GM23338 (cell line): ENCODE measurements around the gene GRM8. TPM values are rescaled to one million over a fixed set of nuclear protein-coding genes. Genes with fewer than 3 reads are reported as not detected.

Source experiments
- ATAC-seq: fragments of 200-7000 bp; cut with Tn5 transposase; 3 replicates; pipeline ENCODE4 v1.9.1; 2020
- DNase-seq: peaks from one replicate; pipeline ENCODE4 v3.0.0-alpha.2; 2015; ENCODE audit warnings: low spot score
- H2AFZ ChIP-seq: fragments of 200-600 bp; sonication (generic); 2 replicates; pipeline ENCODE4 v1.8.0; 2016; ENCODE audit warnings: antibody characterized with exemption, mild to moderate bottlenecking, moderate library complexity
- H3F3A ChIP-seq: fragments of 200-600 bp; sonication (generic); replicated peaks from 2 replicates; pipeline ENCODE4 v1.8.0; 2017; ENCODE audit warnings: antibody characterized with exemption, mixed run types, low read depth
- H3K27ac ChIP-seq: fragments of 200-600 bp; sonication (generic); 2 replicates; pipeline ENCODE4 v1.6.1; 2016; ENCODE audit warnings: low read depth
- H3K27me3 ChIP-seq: fragments of 200-600 bp; sonication (generic); 2 replicates; pipeline ENCODE4 v1.8.0; 2016; ENCODE audit warnings: mild to moderate bottlenecking, mixed run types, moderate library complexity; ENCODE audit not compliant: insufficient read depth
- H3K36me3 ChIP-seq: fragments of 200-600 bp; sonication (generic); 2 replicates; pipeline ENCODE4 v1.8.0; 2016; ENCODE audit warnings: mild to moderate bottlenecking; ENCODE audit not compliant: insufficient read depth
- H3K4me1 ChIP-seq: fragments of 200-600 bp; sonication (generic); 2 replicates; pipeline ENCODE4 v1.8.0; 2016; ENCODE audit warnings: mild to moderate bottlenecking, moderate library complexity; ENCODE audit not compliant: insufficient read depth
- H3K4me2 ChIP-seq: fragments of 200-600 bp; sonication (generic); 2 replicates; pipeline ENCODE4 v1.7.1; 2017; ENCODE audit warnings: mixed run types
- H3K4me3 ChIP-seq: fragments of 200-600 bp; sonication (generic); 2 replicates; pipeline ENCODE4 v1.6.1; 2016; ENCODE audit warnings: mixed run types
- H3K79me2 ChIP-seq: fragments of 200-600 bp; sonication (generic); replicated peaks from 2 replicates; pipeline ENCODE4 v1.8.0; 2017; ENCODE audit warnings: mild to moderate bottlenecking; ENCODE audit not compliant: insufficient read depth
- H3K9me2 ChIP-seq: fragments of 200-600 bp; sonication (generic); 2 replicates; pipeline ENCODE4 v1.8.0; 2017; ENCODE audit not compliant: insufficient read depth
- H4K20me1 ChIP-seq: fragments of 200-600 bp; sonication (generic); replicated peaks from 2 replicates; pipeline ENCODE4 v1.8.0; 2017; ENCODE audit warnings: mild to moderate bottlenecking; ENCODE audit not compliant: insufficient read depth
- H3K27ac Mint-ChIP-seq: 2 replicates; pipeline ENCODE4 v1.8.0; 2020; ENCODE audit warnings: inconsistent platforms, mild to moderate bottlenecking, moderate library complexity, mixed read lengths
- H3K27me3 Mint-ChIP-seq: 3 replicates; pipeline ENCODE4 v1.8.0; 2022; ENCODE audit warnings: low read depth, mild to moderate bottlenecking, moderate library complexity, mixed read lengths, inconsistent platforms; ENCODE audit not compliant: insufficient read depth, poor library complexity
- H3K36me3 Mint-ChIP-seq: 3 replicates; pipeline ENCODE4 v1.8.0; 2021; ENCODE audit warnings: low read depth, mild to moderate bottlenecking, inconsistent platforms, moderate library complexity, mixed read lengths
- H3K4me1 Mint-ChIP-seq: 3 replicates; pipeline ENCODE4 v1.8.0; 2020; ENCODE audit warnings: mild to moderate bottlenecking, inconsistent platforms, mixed read lengths
- H3K4me3 Mint-ChIP-seq: 3 replicates; pipeline ENCODE4 v1.8.0; 2021; ENCODE audit warnings: moderate library complexity, mild to moderate bottlenecking, inconsistent platforms, mixed read lengths
- H3K9me3 Mint-ChIP-seq: 3 replicates; pipeline ENCODE4 v1.8.0; 2020; ENCODE audit warnings: moderate library complexity, mild to moderate bottlenecking, inconsistent platforms, mixed read lengths
- EZH2 ChIP-seq: fragments of 200-600 bp; sonication (generic); IDR thresholded peaks from one replicate; pipeline ENCODE4 v1.8.0; 2017; ENCODE audit warnings: antibody characterized with exemption, mild to moderate bottlenecking, low read depth; ENCODE audit not compliant: unreplicated experiment
- EZH2phosphoT487 ChIP-seq: fragments of 200-600 bp; sonication (generic); IDR thresholded peaks from one replicate; pipeline ENCODE4 v1.8.1; 2018; ENCODE audit warnings: antibody characterized with exemption; ENCODE audit not compliant: unreplicated experiment
- STAT1 ChIP-seq: IDR thresholded peaks from one replicate; pipeline ENCODE4 v1.6.1; 2016; ENCODE audit warnings: antibody characterized with exemption; ENCODE audit not compliant: unreplicated experiment
- ZNF331 ChIP-seq: fragments of 250-450 bp; sonication (Bioruptor Pico); IDR thresholded peaks from 2 replicates; pipeline ENCODE4 v1.5.0; 2020; ENCODE audit warnings: low read depth, mild to moderate bottlenecking, moderate library complexity
- polyA plus RNA-seq: library from polyadenylated mRNA; unstranded; fragments of >200 nt; fragmentation: Nextera tagmentation; extraction: Ambion mirVana; gene quantifications from 2 replicates; pipeline ENCODE4 v1.2.1, GENCODE V29; 2016
- total RNA-seq: library from RNA; depleted of rRNA; stranded (reverse); fragments of >200 nt; shearing (Covaris generic); gene quantifications from 2 replicates; pipeline ENCODE4 v1.2.3, GENCODE V29; 2014
- TF ChIP-seq, protein P1 (sequence below): IDR thresholded peaks from 2 replicates; pipeline ENCODE4 v1.6.1; 2016; ENCODE audit warnings: antibody characterized with exemption
- TF ChIP-seq, protein P2 (sequence below): fragments of 250-450 bp; sonication (Bioruptor Pico); IDR thresholded peaks from 2 replicates; pipeline ENCODE4 v1.5.0; 2020; ENCODE audit warnings: mild to moderate bottlenecking, moderate library complexity

GRM8 gene
- total and polyA plus RNA-seq, 2 experiments from 2014 or later = 1.9 to 6.6 TPM

DNA sequence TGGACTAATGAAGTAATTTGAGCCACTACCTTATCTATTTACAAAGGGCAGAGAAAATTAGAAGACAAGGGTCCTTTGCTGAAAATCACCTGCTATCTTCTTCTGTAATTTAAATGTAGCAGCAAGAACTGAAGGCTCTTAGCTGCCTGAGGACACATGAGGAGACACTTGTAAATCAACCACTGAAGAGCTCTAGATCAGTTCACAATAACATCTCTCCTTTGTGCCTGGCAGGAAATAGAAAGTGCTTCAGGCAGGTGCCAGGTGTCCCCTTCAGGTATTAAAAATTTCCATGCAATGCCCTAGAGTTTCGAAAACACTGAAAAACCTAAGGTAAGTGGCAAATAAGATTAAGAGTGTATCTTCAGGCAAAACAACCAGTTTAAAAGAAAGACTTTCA, 474.6 kb downstream of the GRM8 start:
- no peak overlapping the region for H2AFZ ChIP-seq
- H3K27me3 ChIP-seq = no peaks in the 10 kb centered on the region
- peak overlapping the region; percentile 37; the same call in 1 of the 2 replicates for H3K4me2 ChIP-seq
- H3K79me2 ChIP-seq = no peaks in the 10 kb centered on the region
- TF ChIP-seq, protein P1, sequence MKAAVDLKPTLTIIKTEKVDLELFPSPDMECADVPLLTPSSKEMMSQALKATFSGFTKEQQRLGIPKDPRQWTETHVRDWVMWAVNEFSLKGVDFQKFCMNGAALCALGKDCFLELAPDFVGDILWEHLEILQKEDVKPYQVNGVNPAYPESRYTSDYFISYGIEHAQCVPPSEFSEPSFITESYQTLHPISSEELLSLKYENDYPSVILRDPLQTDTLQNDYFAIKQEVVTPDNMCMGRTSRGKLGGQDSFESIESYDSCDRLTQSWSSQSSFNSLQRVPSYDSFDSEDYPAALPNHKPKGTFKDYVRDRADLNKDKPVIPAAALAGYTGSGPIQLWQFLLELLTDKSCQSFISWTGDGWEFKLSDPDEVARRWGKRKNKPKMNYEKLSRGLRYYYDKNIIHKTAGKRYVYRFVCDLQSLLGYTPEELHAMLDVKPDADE = no peak
- TF ChIP-seq EZH2 = no peak
- TF ChIP-seq STAT1 = no peak
- TF ChIP-seq, protein P2, sequence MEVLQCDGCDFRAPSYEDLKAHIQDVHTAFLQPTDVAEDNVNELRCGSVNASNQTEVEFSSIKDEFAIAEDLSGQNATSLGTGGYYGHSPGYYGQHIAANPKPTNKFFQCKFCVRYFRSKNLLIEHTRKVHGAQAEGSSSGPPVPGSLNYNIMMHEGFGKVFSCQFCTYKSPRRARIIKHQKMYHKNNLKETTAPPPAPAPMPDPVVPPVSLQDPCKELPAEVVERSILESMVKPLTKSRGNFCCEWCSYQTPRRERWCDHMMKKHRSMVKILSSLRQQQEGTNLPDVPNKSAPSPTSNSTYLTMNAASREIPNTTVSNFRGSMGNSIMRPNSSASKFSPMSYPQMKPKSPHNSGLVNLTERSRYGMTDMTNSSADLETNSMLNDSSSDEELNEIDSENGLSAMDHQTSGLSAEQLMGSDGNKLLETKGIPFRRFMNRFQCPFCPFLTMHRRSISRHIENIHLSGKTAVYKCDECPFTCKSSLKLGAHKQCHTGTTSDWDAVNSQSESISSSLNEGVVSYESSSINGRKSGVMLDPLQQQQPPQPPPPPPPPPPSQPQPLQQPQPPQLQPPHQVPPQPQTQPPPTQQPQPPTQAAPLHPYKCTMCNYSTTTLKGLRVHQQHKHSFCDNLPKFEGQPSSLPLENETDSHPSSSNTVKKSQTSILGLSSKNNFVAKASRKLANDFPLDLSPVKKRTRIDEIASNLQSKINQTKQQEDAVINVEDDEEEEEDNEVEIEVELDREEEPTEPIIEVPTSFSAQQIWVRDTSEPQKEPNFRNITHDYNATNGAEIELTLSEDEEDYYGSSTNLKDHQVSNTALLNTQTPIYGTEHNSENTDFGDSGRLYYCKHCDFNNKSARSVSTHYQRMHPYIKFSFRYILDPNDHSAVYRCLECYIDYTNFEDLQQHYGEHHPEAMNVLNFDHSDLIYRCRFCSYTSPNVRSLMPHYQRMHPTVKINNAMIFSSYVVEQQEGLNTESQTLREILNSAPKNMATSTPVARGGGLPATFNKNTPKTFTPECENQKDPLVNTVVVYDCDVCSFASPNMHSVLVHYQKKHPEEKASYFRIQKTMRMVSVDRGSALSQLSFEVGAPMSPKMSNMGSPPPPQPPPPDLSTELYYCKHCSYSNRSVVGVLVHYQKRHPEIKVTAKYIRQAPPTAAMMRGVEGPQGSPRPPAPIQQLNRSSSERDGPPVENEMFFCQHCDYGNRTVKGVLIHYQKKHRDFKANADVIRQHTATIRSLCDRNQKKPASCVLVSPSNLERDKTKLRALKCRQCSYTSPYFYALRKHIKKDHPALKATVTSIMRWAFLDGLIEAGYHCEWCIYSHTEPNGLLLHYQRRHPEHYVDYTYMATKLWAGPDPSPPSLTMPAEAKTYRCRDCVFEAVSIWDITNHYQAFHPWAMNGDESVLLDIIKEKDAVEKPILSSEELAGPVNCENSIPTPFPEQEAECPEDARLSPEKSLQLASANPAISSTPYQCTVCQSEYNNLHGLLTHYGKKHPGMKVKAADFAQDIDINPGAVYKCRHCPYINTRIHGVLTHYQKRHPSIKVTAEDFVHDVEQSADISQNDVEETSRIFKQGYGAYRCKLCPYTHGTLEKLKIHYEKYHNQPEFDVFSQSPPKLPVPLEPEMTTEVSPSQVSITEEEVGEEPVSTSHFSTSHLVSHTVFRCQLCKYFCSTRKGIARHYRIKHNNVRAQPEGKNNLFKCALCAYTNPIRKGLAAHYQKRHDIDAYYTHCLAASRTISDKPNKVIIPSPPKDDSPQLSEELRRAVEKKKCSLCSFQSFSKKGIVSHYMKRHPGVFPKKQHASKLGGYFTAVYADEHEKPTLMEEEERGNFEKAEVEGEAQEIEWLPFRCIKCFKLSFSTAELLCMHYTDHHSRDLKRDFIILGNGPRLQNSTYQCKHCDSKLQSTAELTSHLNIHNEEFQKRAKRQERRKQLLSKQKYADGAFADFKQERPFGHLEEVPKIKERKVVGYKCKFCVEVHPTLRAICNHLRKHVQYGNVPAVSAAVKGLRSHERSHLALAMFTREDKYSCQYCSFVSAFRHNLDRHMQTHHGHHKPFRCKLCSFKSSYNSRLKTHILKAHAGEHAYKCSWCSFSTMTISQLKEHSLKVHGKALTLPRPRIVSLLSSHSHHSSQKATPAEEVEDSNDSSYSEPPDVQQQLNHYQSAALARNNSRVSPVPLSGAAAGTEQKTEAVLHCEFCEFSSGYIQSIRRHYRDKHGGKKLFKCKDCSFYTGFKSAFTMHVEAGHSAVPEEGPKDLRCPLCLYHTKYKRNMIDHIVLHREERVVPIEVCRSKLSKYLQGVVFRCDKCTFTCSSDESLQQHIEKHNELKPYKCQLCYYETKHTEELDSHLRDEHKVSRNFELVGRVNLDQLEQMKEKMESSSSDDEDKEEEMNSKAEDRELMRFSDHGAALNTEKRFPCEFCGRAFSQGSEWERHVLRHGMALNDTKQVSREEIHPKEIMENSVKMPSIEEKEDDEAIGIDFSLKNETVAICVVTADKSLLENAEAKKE (CRISPR knock-in tag) = peak; percentile 96
- peak overlapping the region; percentile 29; the same call in 1 of the 2 replicates for H3K27ac ChIP-seq
- peaks cover 29% of the 10 kb centered on the region for H3K4me1 Mint-ChIP-seq
- H3K27me3 Mint-ChIP-seq = no peaks in the 10 kb centered on the region
- no peaks in the 10 kb centered on the region for H3K9me2 ChIP-seq
- H3K27ac Mint-ChIP-seq = peak overlapping the region; percentile 92
- no peak overlapping the region for H3K4me3 ChIP-seq
- no peaks in the 10 kb centered on the region for H3K36me3 Mint-ChIP-seq
- H4K20me1 ChIP-seq = no peaks in the 10 kb centered on the region
- H3F3A ChIP-seq = no peaks in the 10 kb centered on the region
- ATAC-seq = peak; percentile 86
- no peaks in the 10 kb centered on the region for H3K9me3 Mint-ChIP-seq
- H3K4me1 ChIP-seq = peaks cover 15% of the 10 kb centered on the region
- H3K36me3 ChIP-seq = no peaks in the 10 kb centered on the region
- no peak overlapping the region; the same call in 2 of the 3 replicates for H3K4me3 Mint-ChIP-seq
- peak; percentile 41 for DNase-seq

DNA sequence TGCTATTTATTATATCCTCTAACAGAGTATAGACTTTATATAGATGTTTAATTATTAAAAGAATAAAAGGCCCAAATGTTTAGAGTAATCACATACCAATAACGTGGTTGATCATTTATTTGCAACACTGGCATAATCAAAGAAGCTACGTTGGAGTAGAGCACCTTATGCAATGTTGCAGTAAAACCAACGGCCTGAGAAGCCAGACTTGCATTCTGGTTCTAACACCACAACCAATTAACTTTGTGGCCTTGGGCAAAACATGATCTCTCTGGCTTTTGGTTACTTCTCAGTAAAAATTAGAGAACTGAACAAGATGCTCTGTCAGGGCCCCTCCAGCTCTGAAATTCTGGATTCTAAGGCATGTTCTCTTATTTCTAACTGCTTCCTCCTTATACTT, 476.2 kb downstream of the GRM8 start:
- DNase-seq = no peak
- no peak overlapping the region for H3K4me3 ChIP-seq
- Mint-ChIP-seq H3K9me3 (no peaks in the 10 kb centered on the region), H3K4me1 (peaks cover 29% of the 10 kb centered on the region), H3K36me3 (no peaks in the 10 kb centered on the region), H3K27ac (no peak overlapping the region), H3K27me3 (no peaks in the 10 kb centered on the region), H3K4me3 (no peak overlapping the region)
- no peaks in the 10 kb centered on the region for H3K27me3 ChIP-seq
- no peaks in the 10 kb centered on the region for H3K9me2 ChIP-seq
- H3K4me1 ChIP-seq = peaks cover 15% of the 10 kb centered on the region
- no peaks in the 10 kb centered on the region for H4K20me1 ChIP-seq
- no peaks in the 10 kb centered on the region for H3K36me3 ChIP-seq
- H3K79me2 ChIP-seq = no peaks in the 10 kb centered on the region
- no peak overlapping the region for H3K4me2 ChIP-seq
- H2AFZ ChIP-seq = no peak overlapping the region
- no peak overlapping the region for H3K27ac ChIP-seq
- no peak for ATAC-seq
- H3F3A ChIP-seq = no peaks in the 10 kb centered on the region
- TF ChIP-seq ZNF331 (CRISPR knock-in tag) = no peak
- no peak for TF ChIP-seq EZH2phosphoT487
